HUES48 (cell line): ENCODE results near the gene PPM1L.
"Not testable (repeated sequence)": the region's sequence is repeated elsewhere in the genome, so short reads cannot be mapped to it uniquely, and the experiment has no call there.

Experiments used
- H3K27ac ChIP-seq: one replicate; pipeline ENCODE4 v1.7.0; 2013; ENCODE audit warnings: low read depth, low read length, inconsistent platforms
- H3K27me3 ChIP-seq: 2 replicates; pipeline ENCODE4 v1.6.1; 2013; ENCODE audit warnings: mild to moderate bottlenecking, low read length; ENCODE audit not compliant: control insufficient read depth, insufficient read depth
- H3K36me3 ChIP-seq: 2 replicates; pipeline ENCODE4 v1.6.1; 2013; ENCODE audit warnings: low read length; ENCODE audit not compliant: control insufficient read depth, insufficient read depth
- H3K4me1 ChIP-seq: 2 replicates; pipeline ENCODE4 v1.6.1; 2013; ENCODE audit warnings: mild to moderate bottlenecking, low read length; ENCODE audit not compliant: control insufficient read depth, insufficient read depth
- H3K4me3 ChIP-seq: 2 replicates; pipeline ENCODE4 v1.5.1; 2013; ENCODE audit warnings: mild to moderate bottlenecking, low read depth, low read length
- H3K9ac ChIP-seq: 2 replicates; pipeline ENCODE4 v1.6.1; 2013; ENCODE audit warnings: mild to moderate bottlenecking, low read depth, low read length, moderate library complexity
- H3K9me3 ChIP-seq: 2 replicates; pipeline ENCODE4 v1.6.1; 2013; ENCODE audit warnings: low read length; ENCODE audit not compliant: control insufficient read depth, insufficient read depth

The PPM1L gene

GRCh38 chr3:160755776-160756304 lies at the start of gene PPM1L:
Gene PPM1L (plus strand): TSS chr3:160756231.
- Histone ChIP-seq H3K9ac (peak within 1 kb of the TSS; percentile 69), H3K4me3 (peak within 1 kb of the TSS; percentile 77), H3K36me3 (no peaks in the 10 kb centered on the region), H3K4me1 (peaks cover 27% of the 10 kb centered on the region), H3K27me3 (peaks cover 44% of the 10 kb centered on the region), H3K9me3 (no peaks in the 10 kb centered on the region), H3K27ac (peak within 1 kb of the TSS; percentile 50)

GRCh38 chr3:160707187-160707794 lies 48.7 kb upstream of the PPM1L start:
- Histone ChIP-seq H3K36me3 (no peaks in the 10 kb centered on the region), H3K4me1 (peaks cover 15% of the 10 kb centered on the region; the same call in 1 of the 2 replicates), H3K4me3 (no peak overlapping the region), H3K27me3 (no peaks in the 10 kb centered on the region), H3K27ac (no peak overlapping the region), H3K9me3 (no peaks in the 10 kb centered on the region), H3K9ac (no peak overlapping the region)

- Histone ChIP-seq H3K36me3 (no peaks in the 10 kb centered on the region), H3K27ac (no peak overlapping the region), H3K27me3 (no peaks in the 10 kb centered on the region), H3K9ac (no peak overlapping the region), H3K4me3 (no peak overlapping the region), H3K9me3 (no peaks in the 10 kb centered on the region), H3K4me1 (peaks cover 15% of the 10 kb centered on the region; the same call in 1 of the 2 replicates)
These were observed 46.4 kb upstream of the PPM1L start for GRCh38 chr3:160709477-160710182.

- H3K27ac ChIP-seq, H3K27me3 ChIP-seq, H3K9me3 ChIP-seq, H3K36me3 ChIP-seq, H3K4me3 ChIP-seq, H3K9ac ChIP-seq: not testable (repeated sequence)
- peaks cover 15% of the 10 kb centered on the region; the same call in 1 of the 2 replicates for H3K4me1 ChIP-seq
These were observed 42.9 kb upstream of the PPM1L start for GRCh38 chr3:160713144-160713543.

GRCh38 chr3:160719710-160720109 lies 36.3 kb upstream of the PPM1L start:
- no peaks in the 10 kb centered on the region for H3K9me3 ChIP-seq

GRCh38 chr3:160720123-160720746 lies 35.8 kb upstream of the PPM1L start:
- Histone ChIP-seq H3K4me3 (no peak overlapping the region), H3K27ac (no peak overlapping the region), H3K27me3 (no peaks in the 10 kb centered on the region), H3K4me1 (no peaks in the 10 kb centered on the region), H3K9ac (no peak overlapping the region), H3K36me3 (no peaks in the 10 kb centered on the region), H3K9me3 (no peaks in the 10 kb centered on the region)

More at GRCh38 chr3:160719710-160720109, 36.3 kb upstream of the PPM1L start:
- no peak overlapping the region for H3K27ac ChIP-seq
- no peak overlapping the region for H3K9ac ChIP-seq
- H3K4me1 ChIP-seq: no peaks in the 10 kb centered on the region
- no peaks in the 10 kb centered on the region for H3K36me3 ChIP-seq
- H3K27me3 ChIP-seq: no peaks in the 10 kb centered on the region
- H3K4me3 ChIP-seq: no peak overlapping the region

- Histone ChIP-seq H3K36me3 (no peaks in the 10 kb centered on the region), H3K9ac (no peak overlapping the region), H3K27ac (no peak overlapping the region), H3K4me3 (no peak overlapping the region), H3K4me1 (no peaks in the 10 kb centered on the region), H3K27me3 (no peaks in the 10 kb centered on the region), H3K9me3 (no peaks in the 10 kb centered on the region)
These were observed 33.7 kb upstream of the PPM1L start for GRCh38 chr3:160722331-160722730.

- Histone ChIP-seq H3K36me3 (no peaks in the 10 kb centered on the region), H3K27ac (no peak overlapping the region), H3K27me3 (no peaks in the 10 kb centered on the region), H3K9me3 (no peaks in the 10 kb centered on the region), H3K4me1 (no peaks in the 10 kb centered on the region), H3K4me3 (no peak overlapping the region), H3K9ac (no peak overlapping the region)
These were observed 30.7 kb upstream of the PPM1L start for GRCh38 chr3:160725338-160725737.

- Histone ChIP-seq H3K9ac (no peak overlapping the region), H3K27ac (no peak overlapping the region), H3K4me1 (no peaks in the 10 kb centered on the region), H3K4me3 (no peak overlapping the region), H3K9me3 (no peaks in the 10 kb centered on the region), H3K36me3 (no peaks in the 10 kb centered on the region), H3K27me3 (no peaks in the 10 kb centered on the region)
These were observed 20.2 kb upstream of the PPM1L start for GRCh38 chr3:160735826-160736225.

- H3K27ac ChIP-seq: no peak overlapping the region
- H3K9me3 ChIP-seq: no peaks in the 10 kb centered on the region
- no peaks in the 10 kb centered on the region for H3K4me1 ChIP-seq
These were observed 18.0 kb upstream of the PPM1L start for GRCh38 chr3:160738048-160738447.

GRCh38 chr3:160739079-160739478 lies 17.0 kb upstream of the PPM1L start:
- Histone ChIP-seq H3K4me1 (no peaks in the 10 kb centered on the region), H3K4me3 (no peak overlapping the region), H3K27me3 (no peaks in the 10 kb centered on the region), H3K36me3 (no peaks in the 10 kb centered on the region), H3K9ac (no peak overlapping the region), H3K9me3 (no peaks in the 10 kb centered on the region), H3K27ac (no peak overlapping the region)

More at GRCh38 chr3:160738048-160738447, 18.0 kb upstream of the PPM1L start:
- no peaks in the 10 kb centered on the region for H3K36me3 ChIP-seq
- H3K27me3 ChIP-seq: no peaks in the 10 kb centered on the region
- no peak overlapping the region for H3K4me3 ChIP-seq
- H3K9ac ChIP-seq: no peak overlapping the region
